Natural killer cell treated with Interleukin-12 subunit alpha and Interleukin-12 subunit beta and Interleukin-15 and Interleukin-18, amount 100 ng/mL, for 72 hours (primary cell): ENCODE data around the gene SPTY2D1. TPM values are rescaled to one million over a fixed set of nuclear protein-coding genes. Genes with fewer than 3 reads are reported as not detected.
"Not testable (repeated sequence)": the region's sequence is repeated elsewhere in the genome, so short reads cannot be mapped to it uniquely, and the experiment has no call there.

Source experiments
- ATAC-seq, 2 donors: fragments of 150-1000 bp; cut with Tn5 transposase in 1 of 2; sonication (Bioruptor Pico), chemical (Tn5 transposase) in 1 of 2; 2 replicates each; pipeline ENCODE4 v1.10.0; 2021
- DNase-seq: peaks from one replicate; pipeline ENCODE4 v3.0.0; 2022; ENCODE audit warnings: low spot score
- H3K27ac Mint-ChIP-seq, 2 donors: 1 replicate in 1 of 2; 2 replicates in 1 of 2; pipeline ENCODE4 v1.8.0; 2022; ENCODE audit warnings: mixed read lengths in 2 of 2, mild to moderate bottlenecking in 1 of 2, moderate library complexity in 1 of 2
- H3K27me3 Mint-ChIP-seq, 2 donors: 1 replicate in 1 of 2; 2 replicates in 1 of 2; pipeline ENCODE4 v1.8.0; 2022; ENCODE audit warnings: mixed read lengths in 2 of 2
- H3K36me3 Mint-ChIP-seq: one replicate; pipeline ENCODE4 v1.8.0; 2022; ENCODE audit warnings: mixed read lengths
- H3K4me1 Mint-ChIP-seq, 2 donors: 1 replicate in 1 of 2; 2 replicates in 1 of 2; pipeline ENCODE4 v1.8.0; 2022; ENCODE audit warnings: low read depth in 2 of 2, mixed read lengths in 2 of 2, mild to moderate bottlenecking in 1 of 2
- H3K4me3 Mint-ChIP-seq: one replicate; pipeline ENCODE4 v1.8.0; 2022; ENCODE audit warnings: mixed read lengths
- H3K9me3 Mint-ChIP-seq: 2 replicates; pipeline ENCODE4 v1.8.0; 2022; ENCODE audit warnings: mixed read lengths
- total RNA-seq, 2 donors: library from RNA; stranded (reverse); gene quantifications; one replicate each; pipeline ENCODE4 v1.2.3, GENCODE V29; 2022

The SPTY2D1 gene
- total RNA-seq, 2 donors from 2014 or later = 28.8 to 33.4 TPM

- H3K27me3 Mint-ChIP-seq = no peaks in the 10 kb centered on the region
- H3K4me1 Mint-ChIP-seq = peaks cover 0 to 6% of the 10 kb centered on the region in 2 donors
- H3K4me3 Mint-ChIP-seq = no peak overlapping the region
- H3K27ac Mint-ChIP-seq = no peak overlapping the region
- peaks cover 2% of the 10 kb centered on the region for H3K36me3 Mint-ChIP-seq
- ATAC-seq (no peak), DNase-seq (no peak)
- H3K9me3 Mint-ChIP-seq = no peaks in the 10 kb centered on the region
These were observed 25.8 kb downstream of the SPTY2D1 start for GRCh38 chr11:18608376-18608775.

GRCh38 chr11:18600915-18601569, 33.1 kb downstream of the SPTY2D1 start:
- ATAC-seq = no peak
- no peak for DNase-seq
- Mint-ChIP-seq H3K27ac (no peak overlapping the region), H3K9me3 (no peaks in the 10 kb centered on the region), H3K36me3 (no peaks in the 10 kb centered on the region), H3K27me3 (no peaks in the 10 kb centered on the region), H3K4me1 (peaks cover 0 to 8% of the 10 kb centered on the region in 2 donors), H3K4me3 (no peak overlapping the region)

GRCh38 chr11:18599739-18600230, 34.4 kb downstream of the SPTY2D1 start, which contains the start of gene MISFA:
MISFA (plus strand) TSS chr11:18599789; CDS start chr11:18599929, 140 bp downstream.
- no peak within 1 kb of the TSS for H3K27ac Mint-ChIP-seq
- H3K4me3 Mint-ChIP-seq = no peak within 1 kb of the TSS
- peaks cover 0 to 5% of the 10 kb centered on the region in 2 donors for H3K4me1 Mint-ChIP-seq
- H3K9me3 Mint-ChIP-seq = no peaks in the 10 kb centered on the region
- H3K36me3 Mint-ChIP-seq = no peaks in the 10 kb centered on the region
- ATAC-seq (no peak), DNase-seq (no peak)
- H3K27me3 Mint-ChIP-seq = no peaks in the 10 kb centered on the region

GRCh38 chr11:18594999-18595749, 39.0 kb downstream of the SPTY2D1 start:
- ATAC-seq (no peak), DNase-seq (no peak)
- no peak overlapping the region for H3K4me3 Mint-ChIP-seq
- no peaks in the 10 kb centered on the region for H3K9me3 Mint-ChIP-seq
- H3K4me1 Mint-ChIP-seq = peaks cover 0 to 13% of the 10 kb centered on the region in 2 donors
- H3K27me3 Mint-ChIP-seq = no peaks in the 10 kb centered on the region
- H3K36me3 Mint-ChIP-seq = no peaks in the 10 kb centered on the region
- no peak overlapping the region for H3K27ac Mint-ChIP-seq

- not testable (repeated sequence) for H3K36me3 Mint-ChIP-seq, DNase-seq, H3K4me3 Mint-ChIP-seq, H3K9me3 Mint-ChIP-seq, H3K27me3 Mint-ChIP-seq, ATAC-seq, H3K27ac Mint-ChIP-seq
- H3K4me1 Mint-ChIP-seq = peaks cover 0 to 13% of the 10 kb centered on the region in 2 donors
These were observed 40.1 kb downstream of the SPTY2D1 start for GRCh38 chr11:18594088-18594487.

- DNase-seq (no peak), ATAC-seq (no peak)
- no peaks in the 10 kb centered on the region for H3K36me3 Mint-ChIP-seq
- H3K4me3 Mint-ChIP-seq = no peak overlapping the region
- no peak overlapping the region for H3K27ac Mint-ChIP-seq
- H3K4me1 Mint-ChIP-seq = peaks cover 0 to 13% of the 10 kb centered on the region in 2 donors
- H3K27me3 Mint-ChIP-seq = no peaks in the 10 kb centered on the region
- H3K9me3 Mint-ChIP-seq = no peaks in the 10 kb centered on the region
These were observed 43.6 kb downstream of the SPTY2D1 start for GRCh38 chr11:18590571-18590970.

GRCh38 chr11:18588297-18589252, 45.6 kb downstream of the SPTY2D1 start, which contains the start of gene UEVLD:
UEVLD (minus strand) TSS chr11:18588734; CDS start chr11:18588654, 80 bp downstream.
- peak; percentile 92 for DNase-seq
- peak; percentile 85 to 91 for ATAC-seq
- Mint-ChIP-seq H3K27ac (no peak within 1 kb of the TSS), H3K36me3 (no peaks in the 10 kb centered on the region), H3K4me3 (no peak within 1 kb of the TSS), H3K9me3 (no peaks in the 10 kb centered on the region), H3K4me1 (peaks cover 0 to 10% of the 10 kb centered on the region in 2 donors), H3K27me3 (no peaks in the 10 kb centered on the region)

- no peaks in the 10 kb centered on the region for H3K36me3 Mint-ChIP-seq
- H3K4me3 Mint-ChIP-seq = no peak overlapping the region
- H3K9me3 Mint-ChIP-seq = no peaks in the 10 kb centered on the region
- H3K4me1 Mint-ChIP-seq = peaks cover 9 to 13% of the 10 kb centered on the region in 2 donors
- DNase-seq (no peak), ATAC-seq (no peak)
- no peaks in the 10 kb centered on the region for H3K27me3 Mint-ChIP-seq
- peak overlapping the region in 1 of 2 donors; percentile 52 for H3K27ac Mint-ChIP-seq
These were observed 52.3 kb downstream of the SPTY2D1 start for GRCh38 chr11:18581825-18582224.

GRCh38 chr11:18580113-18580766, 53.9 kb downstream of the SPTY2D1 start:
- H3K36me3 Mint-ChIP-seq = no peaks in the 10 kb centered on the region
- DNase-seq (no peak), ATAC-seq (peak in 1 of 2 donors; percentile 49)
- H3K4me1 Mint-ChIP-seq = peaks cover 9 to 15% of the 10 kb centered on the region in 2 donors
- no peaks in the 10 kb centered on the region for H3K27me3 Mint-ChIP-seq
- no peak overlapping the region for H3K27ac Mint-ChIP-seq
- no peaks in the 10 kb centered on the region for H3K9me3 Mint-ChIP-seq
- no peak overlapping the region for H3K4me3 Mint-ChIP-seq

GRCh38 chr11:18578975-18579598, 55.1 kb downstream of the SPTY2D1 start:
- H3K4me1 Mint-ChIP-seq = peaks cover 9 to 15% of the 10 kb centered on the region in 2 donors
- H3K9me3 Mint-ChIP-seq = no peaks in the 10 kb centered on the region
- peak; percentile 77 to 80 for ATAC-seq
- DNase-seq = no peak
- no peaks in the 10 kb centered on the region for H3K27me3 Mint-ChIP-seq
- peak overlapping the region in 1 of 2 donors; percentile 86 for H3K27ac Mint-ChIP-seq
- peak overlapping the region; percentile 60 for H3K4me3 Mint-ChIP-seq
- H3K36me3 Mint-ChIP-seq = no peaks in the 10 kb centered on the region

GRCh38 chr11:18575361-18575760, 58.8 kb downstream of the SPTY2D1 start:
- H3K4me1 Mint-ChIP-seq = peaks cover 14 to 23% of the 10 kb centered on the region in 2 donors
- H3K27me3 Mint-ChIP-seq = no peaks in the 10 kb centered on the region
- H3K27ac Mint-ChIP-seq = no peak overlapping the region
- no peak for ATAC-seq
- peaks cover 6% of the 10 kb centered on the region for H3K36me3 Mint-ChIP-seq
- H3K9me3 Mint-ChIP-seq = no peaks in the 10 kb centered on the region
- no peak for DNase-seq
- no peak overlapping the region for H3K4me3 Mint-ChIP-seq

- no peak overlapping the region for H3K4me3 Mint-ChIP-seq
These were observed 67.1 kb downstream of the SPTY2D1 start for GRCh38 chr11:18567081-18567480.

More at GRCh38 chr11:18567081-18567480, 67.1 kb downstream of the SPTY2D1 start:
- ATAC-seq = no peak
- H3K27me3 Mint-ChIP-seq = no peaks in the 10 kb centered on the region
- peaks cover 6% of the 10 kb centered on the region for H3K36me3 Mint-ChIP-seq
- DNase-seq = no peak
- H3K9me3 Mint-ChIP-seq = no peaks in the 10 kb centered on the region
- peaks cover 5% of the 10 kb centered on the region in 2 donors for H3K4me1 Mint-ChIP-seq
- no peak overlapping the region for H3K27ac Mint-ChIP-seq
